GM12801 (cell line): ENCODE data around the gene INPP4B.

ENCODE experiments used
- TF ChIP-seq, protein P1 (sequence below): IDR thresholded peaks from one replicate; pipeline ENCODE4 v1.5.1; 2011; ENCODE audit warnings: control low read depth; ENCODE audit not compliant: insufficient read length; ENCODE audit errors: extremely low read depth

INPP4B gene

DNA sequence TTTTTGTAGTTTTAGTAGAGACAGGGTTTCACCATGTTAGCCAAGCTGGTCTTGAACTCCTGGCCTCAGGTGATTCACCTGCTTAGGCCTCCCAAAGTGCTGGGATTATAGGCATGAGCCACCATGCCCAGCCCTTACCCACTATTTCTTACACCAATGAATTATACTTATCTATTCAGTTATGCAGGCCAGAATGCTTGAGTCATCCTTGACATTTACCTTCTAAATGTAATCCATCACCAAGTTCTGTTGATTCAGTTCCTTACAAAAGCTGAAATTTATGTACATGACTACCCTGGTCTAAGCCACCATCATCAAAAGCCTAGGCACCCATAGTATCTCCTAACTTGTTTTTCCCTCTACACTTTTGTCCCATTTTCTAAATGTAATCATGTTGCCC is 624.0 kb downstream of the INPP4B start:
- TF ChIP-seq, protein P1, sequence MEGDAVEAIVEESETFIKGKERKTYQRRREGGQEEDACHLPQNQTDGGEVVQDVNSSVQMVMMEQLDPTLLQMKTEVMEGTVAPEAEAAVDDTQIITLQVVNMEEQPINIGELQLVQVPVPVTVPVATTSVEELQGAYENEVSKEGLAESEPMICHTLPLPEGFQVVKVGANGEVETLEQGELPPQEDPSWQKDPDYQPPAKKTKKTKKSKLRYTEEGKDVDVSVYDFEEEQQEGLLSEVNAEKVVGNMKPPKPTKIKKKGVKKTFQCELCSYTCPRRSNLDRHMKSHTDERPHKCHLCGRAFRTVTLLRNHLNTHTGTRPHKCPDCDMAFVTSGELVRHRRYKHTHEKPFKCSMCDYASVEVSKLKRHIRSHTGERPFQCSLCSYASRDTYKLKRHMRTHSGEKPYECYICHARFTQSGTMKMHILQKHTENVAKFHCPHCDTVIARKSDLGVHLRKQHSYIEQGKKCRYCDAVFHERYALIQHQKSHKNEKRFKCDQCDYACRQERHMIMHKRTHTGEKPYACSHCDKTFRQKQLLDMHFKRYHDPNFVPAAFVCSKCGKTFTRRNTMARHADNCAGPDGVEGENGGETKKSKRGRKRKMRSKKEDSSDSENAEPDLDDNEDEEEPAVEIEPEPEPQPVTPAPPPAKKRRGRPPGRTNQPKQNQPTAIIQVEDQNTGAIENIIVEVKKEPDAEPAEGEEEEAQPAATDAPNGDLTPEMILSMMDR = no peak

DNA sequence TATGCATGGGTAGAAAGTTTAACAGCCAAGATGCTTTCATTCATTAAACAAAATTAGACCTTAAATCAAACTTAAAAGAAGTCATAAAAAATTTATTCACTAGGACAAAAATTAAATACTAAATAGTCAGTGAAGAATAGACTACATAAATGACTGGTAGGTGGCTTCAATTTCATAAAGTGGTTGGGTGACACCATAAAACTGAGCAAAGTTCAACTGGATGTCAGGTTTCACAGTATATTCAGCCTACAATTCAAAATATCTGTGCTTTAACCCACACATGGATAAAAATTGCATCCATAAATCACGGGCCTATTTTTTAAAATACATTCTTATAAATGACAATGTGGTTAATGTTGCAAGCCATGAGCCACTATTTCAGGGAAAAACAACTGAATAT is 627.4 kb downstream of the INPP4B start:
- TF ChIP-seq, protein P1 = no peak

DNA sequence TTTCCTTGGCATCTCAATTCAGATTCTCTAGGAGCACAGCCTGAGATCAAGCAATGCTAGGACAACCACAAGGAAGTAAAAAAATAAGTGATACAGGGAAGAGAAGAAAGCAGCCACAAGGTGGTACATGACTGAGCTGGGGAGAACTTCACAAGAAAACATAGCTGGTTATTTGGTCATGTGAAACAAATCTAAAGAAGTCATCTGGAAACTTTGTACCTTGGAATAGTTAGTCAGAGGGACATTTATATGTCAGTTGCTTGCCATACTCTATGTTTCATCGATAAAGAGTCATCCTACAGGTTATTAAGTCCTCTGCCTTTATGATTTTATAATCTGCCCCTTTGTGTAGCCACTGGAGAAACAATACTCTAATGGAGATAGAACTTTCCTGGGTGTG is 634.7 kb downstream of the INPP4B start:
- TF ChIP-seq, protein P1 = no peak

DNA sequence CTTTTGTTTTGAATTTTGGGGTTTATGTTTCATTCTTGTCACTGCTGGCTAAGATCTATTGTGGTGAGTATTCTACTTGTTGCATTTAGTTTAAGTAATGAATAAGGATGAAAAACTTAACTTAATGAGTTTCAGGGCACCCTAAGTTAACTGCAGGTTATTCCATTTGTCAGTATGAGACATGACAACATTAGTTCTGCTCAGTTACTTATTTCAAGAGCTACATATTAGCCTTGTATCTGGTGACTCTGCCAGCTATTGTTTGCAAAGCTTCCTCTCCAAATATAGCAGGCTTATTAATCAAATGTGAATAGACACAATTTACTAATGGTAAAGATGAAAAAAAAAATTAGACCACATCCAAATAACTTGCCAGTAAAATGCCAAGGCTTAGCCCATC is 642.6 kb downstream of the INPP4B start:
- TF ChIP-seq, protein P1 = no peak

DNA sequence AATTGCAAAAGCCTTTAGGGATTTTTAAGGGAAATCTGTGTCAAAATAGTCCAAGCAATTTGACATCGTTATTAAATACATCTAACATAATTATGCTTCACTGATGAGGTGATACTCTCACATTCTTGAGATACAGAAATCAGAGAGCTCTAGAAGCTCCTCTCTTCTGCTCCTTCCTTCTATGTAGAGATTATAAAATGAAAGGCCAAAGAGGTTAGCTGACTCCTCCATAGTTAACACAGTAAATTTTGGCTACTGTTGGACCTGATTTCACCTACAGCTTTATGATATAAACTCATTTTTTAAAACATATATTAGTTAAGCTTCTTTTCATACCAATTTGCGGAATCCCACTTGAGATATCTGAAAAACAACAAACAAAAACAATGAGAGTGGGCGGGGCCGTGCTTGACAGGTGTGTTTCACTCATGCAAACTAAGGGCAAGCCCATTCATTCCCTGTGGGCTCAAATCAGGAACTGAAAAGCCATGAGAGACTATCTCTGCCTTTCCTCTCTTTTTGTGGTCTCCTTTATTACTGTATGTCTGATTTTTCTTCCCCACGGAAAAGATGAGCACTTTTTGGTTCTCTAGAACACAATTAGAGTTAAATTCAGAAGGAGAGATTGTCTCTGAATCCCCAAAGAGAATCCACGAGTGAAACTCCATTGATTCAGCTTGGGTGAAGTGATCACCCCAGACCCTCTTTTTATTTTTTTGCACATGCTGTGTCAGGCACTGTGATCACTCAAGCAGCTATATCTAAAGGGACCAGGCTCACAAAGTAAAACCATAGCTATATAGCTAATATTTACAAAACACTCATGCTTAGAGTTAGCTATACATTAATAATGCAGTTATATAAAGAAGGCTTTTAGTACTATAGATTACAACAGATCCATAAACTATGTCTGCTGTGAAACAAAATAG is 643.4 kb downstream of the INPP4B start:
- TF ChIP-seq, protein P1 = no peak

DNA sequence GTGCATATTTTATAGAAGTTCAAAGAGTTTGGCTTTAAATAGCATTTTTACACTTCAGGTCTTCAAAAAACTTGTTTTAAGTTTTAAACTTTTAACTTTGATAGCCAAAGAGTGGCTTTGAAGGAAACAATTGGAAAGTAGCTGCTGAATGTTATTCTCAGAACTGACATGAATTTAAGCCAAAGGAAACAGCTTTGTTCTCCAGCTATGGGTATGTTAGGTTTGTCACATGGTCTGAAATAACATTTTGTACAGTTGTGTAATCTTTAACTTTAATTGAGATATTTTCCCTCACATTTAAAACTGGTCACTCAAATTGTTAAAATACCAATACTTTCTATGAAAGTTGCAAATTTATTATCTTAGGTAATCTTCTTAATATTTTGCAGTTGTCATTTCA is 645.1 kb downstream of the INPP4B start:
- TF ChIP-seq, protein P1 = no peak

DNA sequence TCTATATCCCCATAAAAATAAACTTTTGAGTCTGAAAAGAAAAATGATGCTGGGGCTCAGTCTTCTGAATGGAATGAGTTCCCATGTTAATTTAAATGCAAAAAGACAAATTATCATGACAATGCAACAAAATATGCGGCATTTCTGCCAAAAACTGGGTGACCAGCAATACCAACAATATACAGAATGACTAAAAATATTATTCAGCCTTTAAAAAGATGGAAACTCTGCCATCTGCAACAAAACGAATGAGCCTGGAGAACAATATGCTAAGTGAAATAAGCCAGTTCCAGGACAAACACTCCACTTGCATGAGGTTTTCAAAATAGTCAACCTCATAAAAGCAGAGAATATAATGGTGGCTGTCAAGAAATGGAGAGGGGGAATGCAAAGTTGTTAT is 651.2 kb downstream of the INPP4B start:
- TF ChIP-seq, protein P1 = no peak
